HG03342 (cell line): ENCODE data around the gene HFM1.

Experiments used
- ATAC-seq: cut with Tn5 transposase; IDR thresholded peaks from one replicate; pipeline ENCODE4 v1.9.1; 2021; ENCODE audit warnings: mild to moderate bottlenecking, moderate library complexity; ENCODE audit not compliant: unreplicated experiment

Gene HFM1

GRCh38 chr1:91261655-91262054, 143.0 kb downstream of the HFM1 start:
- no peak for ATAC-seq

DNA sequence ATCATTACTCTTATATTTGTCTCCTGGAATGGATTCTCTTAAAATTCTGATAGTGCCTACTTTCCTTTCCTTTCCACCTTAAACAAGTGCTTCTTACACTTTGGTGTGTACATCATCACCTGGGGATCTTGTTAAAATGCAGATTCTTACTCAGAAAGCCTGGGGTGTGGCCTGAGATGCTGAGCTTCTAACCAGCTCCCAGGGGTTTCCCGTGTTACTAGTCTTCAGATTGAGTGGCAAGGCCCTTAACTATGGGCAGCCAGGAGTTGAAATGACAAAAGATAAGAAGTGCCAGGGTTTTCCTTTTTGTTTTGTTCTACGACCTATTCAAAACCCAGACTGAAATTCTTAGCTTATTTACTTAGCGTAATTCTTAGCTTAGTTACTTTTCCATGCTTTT, 159.2 kb downstream of the HFM1 start:
- no peak for ATAC-seq

- ATAC-seq, result no peak
Measured at GRCh38 chr1:91244737-91245136, 159.9 kb downstream of the HFM1 start.

DNA sequence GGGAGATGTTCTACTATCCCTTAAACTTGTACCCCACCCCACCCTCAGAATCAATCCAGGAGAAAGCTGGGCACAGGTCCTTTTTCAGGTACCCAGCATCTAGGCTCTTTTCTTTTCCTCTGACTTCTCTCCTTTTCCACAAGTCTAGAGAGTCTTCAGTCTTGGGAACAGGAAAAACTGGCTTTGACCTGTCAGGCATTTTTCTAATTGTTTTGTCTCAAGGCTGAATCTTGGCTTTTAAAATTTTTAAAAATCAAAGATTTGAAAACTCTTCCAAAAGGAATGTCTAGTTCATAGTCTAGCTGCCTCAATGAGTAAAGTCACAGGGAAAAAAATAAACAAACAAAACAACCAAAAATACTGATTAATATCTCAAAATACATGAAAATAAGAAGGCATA, 161.5 kb downstream of the HFM1 start:
- no peak for ATAC-seq

- ATAC-seq, result no peak
Measured at GRCh38 chr1:91234181-91234580, 170.5 kb downstream of the HFM1 start.

DNA sequence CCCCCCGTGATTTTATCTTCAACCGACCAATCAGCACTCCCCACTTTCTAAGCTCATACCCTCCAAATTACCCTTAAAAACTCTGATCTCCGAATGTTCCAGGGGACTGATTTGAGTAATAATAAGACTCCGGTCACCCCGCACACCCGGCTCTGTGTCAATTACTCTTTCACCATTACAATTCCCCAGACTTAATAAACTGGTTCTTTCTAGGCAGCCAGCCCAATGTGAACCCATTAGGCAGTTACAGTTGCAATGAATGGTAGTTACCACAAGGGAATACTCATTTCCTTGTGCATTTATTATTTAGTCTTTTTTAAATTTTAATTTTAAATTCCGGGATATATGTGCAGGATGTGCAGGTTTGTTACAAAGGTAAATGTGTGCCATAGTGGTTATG, 177.9 kb downstream of the HFM1 start:
- no peak for ATAC-seq

- no peak for ATAC-seq
Measured at GRCh38 chr1:91224878-91225277, 179.8 kb downstream of the HFM1 start.

- no peak for ATAC-seq
Measured at GRCh38 chr1:91221017-91221416, 183.6 kb downstream of the HFM1 start.

DNA sequence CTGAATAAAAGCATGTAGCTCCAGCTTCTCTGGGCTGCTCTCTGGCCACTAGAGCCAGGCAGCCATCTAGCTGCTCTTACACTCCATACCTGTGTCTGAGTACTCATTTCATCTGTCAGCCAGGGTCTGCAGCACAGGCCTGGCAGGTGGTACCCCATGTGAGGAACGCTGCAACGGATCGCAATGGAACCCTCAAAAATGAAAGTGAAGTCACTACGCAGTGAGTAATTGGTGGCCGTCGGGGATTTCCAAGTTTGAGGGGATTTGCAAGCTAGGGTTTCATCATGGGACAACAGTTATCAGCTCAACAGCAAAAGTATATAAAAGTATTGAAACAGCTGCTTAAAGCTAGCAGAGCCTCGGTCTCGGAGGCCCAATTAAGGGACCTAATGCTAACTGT, 186.7 kb downstream of the HFM1 start:
- ATAC-seq, result no peak
